IPS-18c (cell line): Measurements from ENCODE around the gene LTV1.
A peak's percentile ranks its signal among the peaks of the same experiment; 100 is the strongest.
"Not testable (repeated sequence)": the region's sequence is repeated elsewhere in the genome, so short reads cannot be mapped to it uniquely, and the experiment has no call there.

Experiments
- H3K4me3 ChIP-seq: 2 replicates; pipeline ENCODE4 v1.7.0; 2013; ENCODE audit warnings: low read depth, mild to moderate bottlenecking, low read length, moderate library complexity; ENCODE audit not compliant: insufficient read depth
- H3K9me3 ChIP-seq: one replicate; pipeline ENCODE4 v1.6.1; 2013; ENCODE audit warnings: mild to moderate bottlenecking, low read length, moderate library complexity; ENCODE audit not compliant: control insufficient read depth, insufficient read depth

The LTV1 gene, protein sequence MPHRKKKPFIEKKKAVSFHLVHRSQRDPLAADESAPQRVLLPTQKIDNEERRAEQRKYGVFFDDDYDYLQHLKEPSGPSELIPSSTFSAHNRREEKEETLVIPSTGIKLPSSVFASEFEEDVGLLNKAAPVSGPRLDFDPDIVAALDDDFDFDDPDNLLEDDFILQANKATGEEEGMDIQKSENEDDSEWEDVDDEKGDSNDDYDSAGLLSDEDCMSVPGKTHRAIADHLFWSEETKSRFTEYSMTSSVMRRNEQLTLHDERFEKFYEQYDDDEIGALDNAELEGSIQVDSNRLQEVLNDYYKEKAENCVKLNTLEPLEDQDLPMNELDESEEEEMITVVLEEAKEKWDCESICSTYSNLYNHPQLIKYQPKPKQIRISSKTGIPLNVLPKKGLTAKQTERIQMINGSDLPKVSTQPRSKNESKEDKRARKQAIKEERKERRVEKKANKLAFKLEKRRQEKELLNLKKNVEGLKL

GRCh38 chr6:143842902-143843676 is at the start of gene LTV1:
TSS of gene LTV1 (plus strand) at chr6:143843338. CDS start at chr6:143843478, 140 bp downstream.
- Histone ChIP-seq H3K9me3 (no peaks in the 10 kb centered on the region), H3K4me3 (peak within 1 kb of the TSS; percentile 85)

DNA sequence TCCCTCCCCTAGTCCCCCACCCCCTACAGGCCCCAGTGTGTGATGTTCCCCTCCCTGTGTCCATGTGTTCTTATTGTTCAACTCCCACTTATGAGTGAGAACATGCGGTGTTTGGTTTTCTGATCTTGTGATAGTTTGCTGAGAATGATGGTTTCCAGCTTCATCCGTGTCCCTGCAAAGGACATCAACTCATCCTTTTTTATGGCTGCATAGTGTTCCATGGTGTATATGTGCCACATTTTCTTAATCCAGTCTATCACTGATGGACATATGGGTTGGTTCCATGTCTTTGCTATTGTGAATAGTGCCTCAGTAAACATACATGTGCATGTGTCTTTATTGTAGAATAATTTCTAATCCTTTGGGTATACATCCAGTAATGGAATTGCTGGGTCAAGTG is 46.6 kb upstream of the LTV1 start:
- not testable (repeated sequence) for H3K4me3 ChIP-seq, H3K9me3 ChIP-seq

DNA sequence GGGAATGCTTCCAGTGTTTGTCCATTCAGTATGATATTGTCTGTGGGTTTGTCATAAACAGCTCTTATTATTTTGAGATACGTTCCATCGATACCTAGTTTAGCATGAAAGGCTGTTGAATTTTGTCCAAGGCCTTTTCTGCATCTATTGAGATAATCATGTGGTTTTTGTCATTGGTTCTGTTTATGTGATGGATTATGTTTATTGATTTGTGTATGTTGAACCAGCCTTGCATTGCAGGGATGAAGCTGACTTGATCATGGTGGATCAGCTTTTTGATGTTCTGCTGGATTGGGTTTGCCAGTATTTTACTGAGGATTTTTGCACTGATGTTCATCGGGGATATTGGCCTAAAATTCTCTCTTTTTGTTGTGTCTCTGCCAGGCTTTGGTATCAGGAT is 44.7 kb upstream of the LTV1 start:
- H3K9me3 ChIP-seq, H3K4me3 ChIP-seq: not testable (repeated sequence)

GRCh38 chr6:143802833-143803565 is 40.1 kb upstream of the LTV1 start:
- H3K4me3 ChIP-seq: no peak overlapping the region
- H3K9me3 ChIP-seq: peaks cover 4% of the 10 kb centered on the region

DNA sequence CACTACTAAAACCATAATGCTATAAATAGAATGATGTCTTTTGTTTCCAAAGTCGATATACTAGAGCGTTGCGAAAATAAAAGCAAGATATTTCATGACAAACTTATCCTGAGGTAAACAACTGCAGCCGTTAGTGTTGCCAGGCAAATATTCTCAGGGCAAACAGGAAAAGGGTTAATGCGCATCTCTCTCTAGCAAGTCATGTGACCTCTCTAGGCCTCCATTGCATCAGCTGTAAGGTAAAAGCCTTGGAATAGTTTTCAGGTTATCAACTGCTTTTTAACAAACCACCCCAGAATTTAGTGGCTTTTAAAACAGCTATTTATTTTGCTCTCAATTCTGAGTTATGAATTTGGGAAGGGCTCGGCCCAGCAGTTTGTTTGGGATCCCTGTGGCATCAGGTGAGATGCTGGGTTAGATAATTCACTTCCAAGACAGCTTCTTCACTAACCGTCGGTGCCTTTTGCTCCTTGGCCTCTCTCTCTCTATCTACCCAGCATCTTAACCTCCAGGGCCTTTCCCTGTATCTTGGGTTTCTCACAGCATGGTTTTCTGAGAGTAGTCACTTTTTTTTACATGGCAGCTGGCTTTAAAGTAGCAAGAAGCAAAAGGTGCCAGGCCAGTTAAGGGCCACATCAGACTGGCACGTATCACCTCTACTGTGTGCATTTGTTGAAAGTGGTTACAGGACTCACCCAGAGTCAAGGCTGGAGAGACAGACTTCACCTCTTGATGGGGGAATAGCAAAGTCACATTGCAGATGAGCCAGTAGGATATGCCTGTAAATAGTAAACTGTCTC is 39.2 kb upstream of the LTV1 start:
- peaks cover 4% of the 10 kb centered on the region for H3K9me3 ChIP-seq
- H3K4me3 ChIP-seq: no peak overlapping the region

DNA sequence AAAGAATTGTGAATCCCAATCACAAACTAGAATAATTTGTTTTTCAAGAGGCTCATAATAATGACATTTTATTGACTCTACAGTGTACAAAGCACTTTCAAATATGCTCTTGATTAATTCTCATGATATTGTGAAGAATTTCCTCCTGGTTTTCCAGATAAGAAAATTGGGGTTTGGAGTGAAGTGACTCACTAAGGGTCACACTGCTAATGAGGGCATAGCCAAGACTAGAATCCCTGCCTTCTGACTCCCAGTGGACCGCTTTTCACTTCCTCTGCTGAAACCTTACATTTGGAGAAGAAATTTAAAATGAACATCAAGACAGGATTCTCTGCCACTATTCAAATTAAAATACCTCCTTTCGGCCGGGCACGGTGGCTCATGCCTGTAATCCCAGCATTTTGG is 38.3 kb upstream of the LTV1 start:
- Histone ChIP-seq H3K9me3 (peaks cover 4% of the 10 kb centered on the region), H3K4me3 (no peak overlapping the region)

GRCh38 chr6:143806282-143807102 is 36.6 kb upstream of the LTV1 start:
- H3K9me3 ChIP-seq: peaks cover 2% of the 10 kb centered on the region
- H3K4me3 ChIP-seq: no peak overlapping the region

DNA sequence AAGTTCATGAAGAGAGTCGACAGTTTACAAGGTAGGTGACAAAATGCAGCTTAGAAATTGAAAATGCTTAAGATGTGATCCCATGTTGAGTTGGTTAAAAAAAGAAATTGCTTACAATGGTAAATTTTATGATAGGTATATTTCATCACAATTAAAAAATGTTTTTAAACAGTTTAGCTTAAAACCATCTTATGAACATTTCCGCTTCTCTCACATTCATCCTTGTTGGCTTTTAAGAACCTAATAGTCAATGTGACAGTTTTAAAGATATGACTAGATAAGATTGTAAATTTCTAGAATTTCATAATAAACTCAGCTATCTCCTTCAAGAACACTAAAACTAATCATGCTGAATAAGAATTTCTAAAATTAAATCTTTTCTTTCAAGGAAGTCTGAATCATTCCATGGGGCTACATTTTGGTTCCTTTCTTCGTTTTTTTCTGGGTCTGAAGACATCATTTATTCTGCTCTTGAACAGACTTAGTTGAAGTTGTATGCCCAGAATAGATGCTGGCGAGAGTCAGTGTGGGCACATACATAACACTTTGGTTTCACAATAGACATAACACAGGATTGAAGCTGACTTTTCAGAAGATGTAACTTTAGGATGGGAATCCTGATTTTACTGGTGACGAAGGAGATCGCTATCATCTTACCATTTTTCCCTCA is 35.9 kb upstream of the LTV1 start:
- no peak overlapping the region for H3K4me3 ChIP-seq
- no peaks in the 10 kb centered on the region for H3K9me3 ChIP-seq

- Histone ChIP-seq H3K4me3 (no peak overlapping the region), H3K9me3 (no peaks in the 10 kb centered on the region)
Measured at GRCh38 chr6:143810745-143811144, 32.4 kb upstream of the LTV1 start.

GRCh38 chr6:143811501-143812157 is 31.5 kb upstream of the LTV1 start:
- Histone ChIP-seq H3K4me3 (no peak overlapping the region), H3K9me3 (no peaks in the 10 kb centered on the region)

GRCh38 chr6:143817621-143818020 is 25.5 kb upstream of the LTV1 start:
- Histone ChIP-seq H3K4me3 (no peak overlapping the region), H3K9me3 (no peaks in the 10 kb centered on the region)

DNA sequence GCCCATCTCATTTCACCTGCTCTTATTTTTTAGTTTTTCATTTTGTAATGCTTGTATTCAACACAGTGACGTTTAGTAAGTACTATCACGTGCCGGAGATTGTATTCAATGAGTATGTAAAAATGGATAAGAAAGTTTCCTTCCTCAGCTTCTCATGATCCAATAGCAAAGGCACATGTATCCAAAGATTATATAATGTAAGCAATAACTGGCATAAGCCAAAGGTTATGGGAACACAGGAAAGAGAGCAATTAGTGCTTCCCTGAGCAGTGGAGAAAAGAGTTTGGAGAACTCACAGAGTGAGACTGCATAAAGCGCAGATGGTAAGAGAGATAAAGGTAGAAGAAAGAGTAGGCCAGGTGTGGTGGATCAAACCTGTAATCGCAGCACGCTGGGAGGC is 21.8 kb upstream of the LTV1 start:
- no peak overlapping the region for H3K4me3 ChIP-seq
- no peaks in the 10 kb centered on the region for H3K9me3 ChIP-seq

GRCh38 chr6:143822584-143823024 is 20.5 kb upstream of the LTV1 start:
- Histone ChIP-seq H3K9me3 (no peaks in the 10 kb centered on the region), H3K4me3 (no peak overlapping the region)

DNA sequence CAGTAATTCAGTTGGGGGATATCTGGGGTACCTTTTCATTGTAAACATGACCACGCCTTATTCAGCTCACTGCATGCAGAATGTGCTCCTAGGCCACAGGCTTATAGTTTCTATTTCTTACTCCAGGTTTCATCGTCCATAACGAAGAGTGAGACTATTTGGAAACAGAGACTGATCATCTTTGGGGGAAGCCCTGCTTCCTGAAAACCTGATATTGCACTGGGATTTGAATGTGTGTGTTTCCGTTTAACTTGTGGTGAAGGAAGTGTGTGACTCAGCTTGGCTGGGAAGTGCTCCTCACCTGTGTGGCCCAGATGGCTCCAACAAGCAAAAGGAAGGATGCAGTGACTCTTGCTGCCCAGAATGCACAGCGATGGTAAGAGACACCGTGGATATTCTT is 19.6 kb upstream of the LTV1 start:
- no peaks in the 10 kb centered on the region for H3K9me3 ChIP-seq

GRCh38 chr6:143828572-143828971 is 14.6 kb upstream of the LTV1 start:
- H3K4me3 ChIP-seq: no peak overlapping the region
- H3K9me3 ChIP-seq: no peaks in the 10 kb centered on the region

More for the DNA sequence above, 19.6 kb upstream of the LTV1 start:
- H3K4me3 ChIP-seq: no peak overlapping the region
